Rectal smooth muscle tissue (tissue), 1 donor: Measurements from ENCODE around the gene IL22RA2.
"Not testable (repeated sequence)": the region's sequence is repeated elsewhere in the genome, so short reads cannot be mapped to it uniquely, and the experiment has no call there.

Source experiments
- H3K27ac ChIP-seq: one replicate; pipeline ENCODE4 v1.7.0; 2013; ENCODE audit warnings: low read depth, low read length, inconsistent platforms
- H3K27me3 ChIP-seq: one replicate; pipeline ENCODE4 v1.7.0; 2013; ENCODE audit warnings: low read length; ENCODE audit not compliant: control insufficient read depth, insufficient read depth
- H3K36me3 ChIP-seq: one replicate; pipeline ENCODE4 v1.7.0; 2013; ENCODE audit warnings: low read length; ENCODE audit not compliant: control insufficient read depth, insufficient read depth
- H3K4me1 ChIP-seq: one replicate; pipeline ENCODE4 v1.7.0; 2013; ENCODE audit warnings: low read length; ENCODE audit not compliant: control insufficient read depth, insufficient read depth
- H3K4me3 ChIP-seq: one replicate; pipeline ENCODE4 v1.7.0; 2013; ENCODE audit warnings: low read length
- H3K9ac ChIP-seq: one replicate; pipeline ENCODE4 v1.7.0; 2013; ENCODE audit warnings: low read length

IL22RA2 gene

DNA sequence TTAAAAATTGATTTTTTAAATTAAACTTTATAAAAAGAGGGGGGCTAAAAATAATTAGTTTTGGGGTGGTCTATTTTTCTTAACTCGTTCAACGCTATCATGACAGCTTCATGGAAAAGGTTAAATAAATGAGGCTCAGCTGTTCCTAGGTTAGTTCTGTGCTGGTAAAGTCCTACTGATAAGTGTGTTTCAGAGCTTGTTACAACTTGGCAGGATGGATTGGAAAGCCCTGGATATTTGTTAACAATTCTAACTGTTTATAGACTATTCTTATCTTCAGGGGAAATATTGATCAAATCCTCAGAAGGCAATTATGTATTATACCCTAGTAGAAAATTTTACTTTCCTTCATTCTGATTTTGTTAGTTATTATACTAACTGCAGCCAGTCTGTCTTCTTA lies 50.4 kb downstream of the IL22RA2 start:
- Histone ChIP-seq H3K36me3 (no peaks in the 10 kb centered on the region), H3K9ac (no peak overlapping the region), H3K27me3 (no peaks in the 10 kb centered on the region), H3K4me3 (no peak overlapping the region), H3K27ac (no peak overlapping the region), H3K4me1 (no peaks in the 10 kb centered on the region)

DNA sequence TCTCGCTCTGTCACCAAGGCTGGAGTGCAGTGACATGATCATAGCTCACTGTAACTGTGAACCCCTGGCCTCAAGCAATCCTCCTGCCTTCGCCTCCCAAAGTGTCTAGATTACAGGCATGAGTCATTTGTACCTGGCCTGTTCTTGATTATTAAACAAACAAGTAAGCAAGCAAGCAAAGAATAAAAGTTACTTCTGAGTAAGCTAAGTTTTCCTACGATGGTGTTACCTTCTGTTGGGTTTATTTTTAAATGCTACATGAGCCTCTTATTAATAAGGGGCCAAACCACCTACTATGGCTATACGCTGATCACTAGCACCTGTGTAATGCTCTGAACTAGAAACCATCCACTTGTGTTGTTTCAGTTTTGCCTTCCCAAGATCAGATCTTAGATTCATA lies 50.8 kb downstream of the IL22RA2 start:
- no peak overlapping the region for H3K9ac ChIP-seq
- H3K27ac ChIP-seq, result no peak overlapping the region
- no peaks in the 10 kb centered on the region for H3K27me3 ChIP-seq
- H3K36me3 ChIP-seq, result no peaks in the 10 kb centered on the region
- H3K4me3 ChIP-seq, result no peak overlapping the region
- H3K4me1 ChIP-seq, result no peaks in the 10 kb centered on the region

GRCh38 chr6:137121401-137121997 lies 51.9 kb downstream of the IL22RA2 start:
- no peak overlapping the region for H3K27ac ChIP-seq
- no peaks in the 10 kb centered on the region for H3K4me1 ChIP-seq
- no peak overlapping the region for H3K4me3 ChIP-seq
- no peak overlapping the region for H3K9ac ChIP-seq
- no peaks in the 10 kb centered on the region for H3K27me3 ChIP-seq
- H3K36me3 ChIP-seq, result no peaks in the 10 kb centered on the region

- Histone ChIP-seq H3K9ac (no peak overlapping the region), H3K4me1 (no peaks in the 10 kb centered on the region), H3K27me3 (no peaks in the 10 kb centered on the region), H3K27ac (no peak overlapping the region), H3K36me3 (no peaks in the 10 kb centered on the region), H3K4me3 (no peak overlapping the region)
Observed at GRCh38 chr6:137120748-137121147, 52.7 kb downstream of the IL22RA2 start.

GRCh38 chr6:137119196-137120104 lies 54.0 kb downstream of the IL22RA2 start:
- no peak overlapping the region for H3K27ac ChIP-seq
- H3K9ac ChIP-seq, result no peak overlapping the region
- H3K4me1 ChIP-seq, result no peaks in the 10 kb centered on the region
- H3K36me3 ChIP-seq, result no peaks in the 10 kb centered on the region
- no peaks in the 10 kb centered on the region for H3K27me3 ChIP-seq
- H3K4me3 ChIP-seq, result no peak overlapping the region

- Histone ChIP-seq H3K4me3 (no peak overlapping the region), H3K36me3 (no peaks in the 10 kb centered on the region), H3K27ac (no peak overlapping the region), H3K27me3 (no peaks in the 10 kb centered on the region), H3K4me1 (no peaks in the 10 kb centered on the region), H3K9ac (no peak overlapping the region)
Observed at GRCh38 chr6:137117581-137117980, 55.9 kb downstream of the IL22RA2 start.

- Histone ChIP-seq H3K27me3 (no peaks in the 10 kb centered on the region), H3K36me3 (no peaks in the 10 kb centered on the region), H3K4me1 (no peaks in the 10 kb centered on the region), H3K4me3 (no peak overlapping the region), H3K27ac (no peak overlapping the region), H3K9ac (no peak overlapping the region)
Observed at GRCh38 chr6:137116807-137117206, 56.6 kb downstream of the IL22RA2 start.

DNA sequence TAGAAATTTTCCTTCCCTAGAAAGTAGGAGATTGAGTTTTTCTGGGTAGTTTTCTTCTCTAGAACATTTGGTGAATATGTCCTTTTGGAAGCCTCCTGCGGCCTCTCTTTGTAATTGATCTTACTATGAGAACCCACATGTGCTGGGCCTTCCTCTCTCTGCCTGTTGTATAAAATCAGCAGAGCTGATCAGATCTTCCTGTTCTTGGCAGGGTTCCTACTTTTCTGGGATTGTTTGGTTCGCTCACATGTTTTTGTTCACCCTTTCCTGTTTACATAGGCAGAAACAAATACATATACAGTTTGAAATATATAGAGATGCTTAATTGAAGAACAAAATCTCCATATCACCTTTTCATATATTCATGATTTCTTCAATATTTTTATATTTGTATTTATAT lies 57.8 kb downstream of the IL22RA2 start:
- no peak overlapping the region for H3K27ac ChIP-seq
- no peaks in the 10 kb centered on the region for H3K27me3 ChIP-seq
- H3K36me3 ChIP-seq, result no peaks in the 10 kb centered on the region
- no peak overlapping the region for H3K9ac ChIP-seq
- no peaks in the 10 kb centered on the region for H3K4me1 ChIP-seq
- H3K4me3 ChIP-seq, result no peak overlapping the region

DNA sequence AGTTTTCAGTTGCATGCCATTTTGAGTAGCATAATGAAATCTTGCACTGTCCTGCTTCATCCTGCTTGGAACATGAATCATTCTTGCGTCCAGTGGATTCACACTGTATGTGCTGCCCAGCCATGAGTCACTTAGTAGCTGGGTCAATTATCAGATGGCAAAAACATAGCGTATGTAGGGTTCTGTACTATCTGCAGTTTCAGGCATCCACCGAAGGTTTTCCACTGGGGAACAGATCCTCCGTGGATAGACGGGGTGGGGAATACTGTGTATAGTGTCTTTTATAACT lies 61.4 kb downstream of the IL22RA2 start:
- H3K4me1 ChIP-seq, result no peaks in the 10 kb centered on the region
- H3K27ac ChIP-seq, result no peak overlapping the region
- no peaks in the 10 kb centered on the region for H3K27me3 ChIP-seq
- no peak overlapping the region for H3K4me3 ChIP-seq
- H3K9ac ChIP-seq, result no peak overlapping the region
- H3K36me3 ChIP-seq, result no peaks in the 10 kb centered on the region

DNA sequence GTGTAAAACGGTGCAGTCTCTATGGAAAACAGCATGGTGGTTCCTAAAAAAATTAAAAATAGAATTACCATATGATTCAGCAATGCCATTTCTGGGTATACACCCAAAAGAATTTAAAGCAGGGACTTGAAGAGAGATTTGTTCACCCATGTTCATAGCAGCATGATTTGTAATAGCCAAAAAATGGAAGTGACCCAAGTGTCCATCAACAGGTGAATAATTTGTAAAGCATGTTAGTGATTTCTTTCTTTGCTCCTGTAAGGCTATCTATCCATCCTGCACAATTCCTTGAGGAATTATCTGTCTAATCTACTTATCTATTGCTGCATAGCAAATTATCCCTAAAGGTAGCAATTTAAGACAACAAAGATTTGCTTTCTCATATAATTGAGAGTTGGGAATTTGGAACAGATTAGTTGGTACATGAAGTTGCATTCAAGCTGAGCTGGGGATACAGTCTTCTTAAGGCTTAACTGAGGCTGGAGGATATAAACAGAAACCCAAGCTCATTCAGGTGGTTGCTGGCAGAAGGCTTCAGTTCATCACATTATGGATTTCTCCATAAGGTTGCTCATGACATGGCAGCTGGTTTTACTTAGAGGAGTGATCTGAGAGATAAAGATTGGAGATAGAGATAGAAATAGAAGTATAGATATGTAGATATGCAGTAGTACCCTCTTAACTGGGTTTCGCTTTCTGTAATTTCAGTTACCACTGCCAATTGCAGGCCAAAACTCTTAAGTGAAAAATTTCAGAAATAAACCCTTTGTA lies 62.0 kb downstream of the IL22RA2 start:
- H3K4me1 ChIP-seq, result no peaks in the 10 kb centered on the region
- no peak overlapping the region for H3K4me3 ChIP-seq

DNA sequence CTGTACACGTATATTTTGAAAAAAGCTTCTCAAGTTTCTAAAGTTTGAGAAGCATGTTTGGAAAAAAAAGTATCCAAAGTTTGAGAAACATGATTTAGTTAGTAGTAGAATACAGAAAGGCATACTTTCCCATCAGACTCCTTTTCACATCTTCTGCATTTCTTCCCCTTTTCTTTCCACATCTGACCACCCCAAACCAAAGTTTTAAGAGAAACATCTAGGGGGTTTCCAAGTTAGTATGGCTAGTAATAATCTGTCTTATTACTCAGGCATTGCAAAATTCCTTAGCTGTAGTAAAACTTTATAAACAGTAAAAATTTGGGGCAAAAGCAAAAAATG lies 65.7 kb downstream of the IL22RA2 start:
- Histone ChIP-seq H3K27me3 (no peaks in the 10 kb centered on the region), H3K9ac (no peak overlapping the region), H3K4me3 (no peak overlapping the region), H3K4me1 (no peaks in the 10 kb centered on the region), H3K36me3 (no peaks in the 10 kb centered on the region), H3K27ac (no peak overlapping the region)

More for the DNA sequence above, 62.0 kb downstream of the IL22RA2 start:
- H3K27ac ChIP-seq, result no peak overlapping the region
- no peak overlapping the region for H3K9ac ChIP-seq
- H3K36me3 ChIP-seq, result no peaks in the 10 kb centered on the region
- H3K27me3 ChIP-seq, result no peaks in the 10 kb centered on the region

DNA sequence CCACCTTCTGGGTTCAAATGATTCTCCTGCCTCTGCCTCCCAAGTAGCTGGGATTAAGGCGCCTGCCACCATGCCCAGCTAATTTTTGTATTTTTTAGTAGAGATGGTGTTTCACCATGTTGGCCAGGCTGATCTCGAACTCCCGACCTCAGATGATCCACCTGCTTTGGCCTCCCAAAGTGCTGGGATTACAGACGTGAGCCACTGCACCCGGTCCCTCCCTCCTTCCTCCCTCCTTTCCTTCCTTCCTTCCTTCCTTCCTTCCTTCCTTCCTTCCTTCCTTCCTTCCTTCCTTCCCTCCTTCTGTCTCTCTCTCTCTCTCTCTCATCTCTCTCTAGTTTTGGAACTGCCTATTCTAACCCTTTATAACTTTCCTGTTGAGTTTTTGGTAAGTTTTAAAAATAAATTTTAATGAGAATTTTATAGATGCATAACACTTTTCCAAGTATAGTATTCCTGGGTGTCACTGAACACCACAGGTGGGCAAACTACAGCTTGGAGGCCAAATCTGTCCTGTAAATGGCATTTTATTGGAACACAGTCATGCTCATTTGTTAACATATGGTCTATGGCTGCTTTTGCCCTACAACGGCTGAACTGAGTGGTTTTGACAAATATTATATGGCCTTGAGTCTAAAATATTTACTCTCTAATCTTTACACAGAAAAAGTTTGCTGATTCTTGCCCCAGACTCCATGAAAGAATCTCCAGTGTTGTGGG lies 66.2 kb downstream of the IL22RA2 start:
- not testable (repeated sequence) for H3K27ac ChIP-seq, H3K4me1 ChIP-seq, H3K9ac ChIP-seq, H3K36me3 ChIP-seq, H3K4me3 ChIP-seq, H3K27me3 ChIP-seq
